K562 (cell line): ENCODE results near the gene SEC63. TPM values are rescaled to one million over a fixed set of nuclear protein-coding genes. Genes with fewer than 3 reads are reported as not detected.

ENCODE experiments used
- ATAC-seq: fragments of 200-7000 bp; cut with Tn5 transposase; 3 replicates; pipeline ENCODE4 v1.9.1; 2020; ENCODE audit warnings: moderate library complexity
- BruUV-seq: library from RNA; stranded (reverse); fragments of 400-500 nt; replicated peaks from 2 replicates; lab custom pipeline; 2021; lab: Mats Ljungman, UMichigan
- CTCF ChIA-PET: fragments of 300-600 bp; formaldehyde crosslinking; extraction: SDS; loops from one replicate; lab custom pipeline; 2021; ENCODE audit warnings: low intra/inter-chr PET ratio; lab: Yijun Ruan, JAX
- POLR2A ChIA-PET: fragments of 300-600, 350-650 bp; sonication (Branson Sonifier 250); formaldehyde crosslinking; extraction: SDS; loops from one replicate; lab custom pipeline; 2021; ENCODE audit warnings: antibody characterized with exemption, inconsistent platforms; lab: Yijun Ruan, JAX
- DNase-seq, 4 experiments: peaks; one replicate each; pipeline versions ENCODE4 v3.0.0 to v3.0.0-alpha.2; 2011 to 2018; ENCODE audit warnings: low spot score in 3 of 4, mixed read lengths in 3 of 4; ENCODE audit errors: extremely low read depth in 1 of 4
- FAIRE-seq: peaks from 2 replicates; lab custom pipeline; 2011; peaks lifted over from hg19 to GRCh38; lab: Jason Lieb, UNC
- H2AFZ ChIP-seq: 2 replicates; pipeline ENCODE4 v1.6.0; 2011; ENCODE audit warnings: low read depth, low read length, control low read depth, inconsistent platforms
- H3K27ac ChIP-seq: fragments of 200-600 bp; 3 replicates; pipeline ENCODE4 v1.8.0; 2011; ENCODE audit warnings: low read depth, mild to moderate bottlenecking, control low read depth, inconsistent platforms, low read length, moderate library complexity, mixed read lengths; ENCODE audit errors: extremely low read depth
- H3K27me3 ChIP-seq, 2 experiments: fragments of 300-600 bp in 1 of 2; 2 replicates in 1 of 2; 3 replicates in 1 of 2; pipeline versions ENCODE4 v1.6.0 to v1.8.0; 2011; ENCODE audit warnings: inconsistent platforms in 2 of 2, low read length in 2 of 2, mild to moderate bottlenecking in 1 of 2, mixed read lengths in 1 of 2, moderate library complexity in 1 of 2; ENCODE audit not compliant: control insufficient read depth in 2 of 2, insufficient read depth in 2 of 2
- H3K36me3 ChIP-seq: fragments of 300-600 bp; 3 replicates; pipeline ENCODE4 v1.8.0; 2011; ENCODE audit warnings: mild to moderate bottlenecking, low read length, inconsistent platforms; ENCODE audit not compliant: control insufficient read depth, insufficient read depth
- H3K4me1 ChIP-seq, 2 experiments: fragments of 200-600 bp in 1 of 2; replicated peaks in 1 of 2; 2 replicates in 1 of 2; 3 replicates in 1 of 2; pipeline versions ENCODE4 v1.5.1 to v1.8.0; 2011; ENCODE audit warnings: inconsistent platforms in 2 of 2, low read length in 2 of 2, mild to moderate bottlenecking in 1 of 2, mixed read lengths in 1 of 2, moderate library complexity in 1 of 2; ENCODE audit not compliant: control insufficient read depth in 2 of 2, insufficient read depth in 2 of 2
- H3K4me2 ChIP-seq: 2 replicates; pipeline ENCODE4 v1.6.1; 2011; ENCODE audit warnings: low read length, control low read depth, inconsistent platforms, mixed read lengths; ENCODE audit not compliant: insufficient read depth
- H3K4me3 ChIP-seq: fragments of 200-600 bp; sonication (generic), shearing (Covaris generic); 2 replicates; pipeline ENCODE4 v1.5.1; 2016; ENCODE audit warnings: control low read depth, inconsistent platforms
- H3K79me2 ChIP-seq: fragments of 200-600 bp; 3 replicates; pipeline ENCODE4 v1.8.0; 2011; ENCODE audit warnings: low read length, inconsistent platforms; ENCODE audit not compliant: control insufficient read depth, insufficient read depth
- H3K9ac ChIP-seq, 2 experiments: 2 replicates each; pipeline versions ENCODE4 v1.6.0 to v1.6.1; 2011; ENCODE audit warnings: low read depth in 2 of 2, low read length in 2 of 2, control low read depth in 1 of 2, inconsistent platforms in 1 of 2, mild to moderate bottlenecking in 1 of 2, mixed read lengths in 1 of 2; ENCODE audit not compliant: insufficient read depth in 1 of 2
- H3K9me1 ChIP-seq: one replicate; pipeline ENCODE4 v1.6.0; 2011; ENCODE audit warnings: inconsistent platforms, mild to moderate bottlenecking, low read length, moderate library complexity; ENCODE audit not compliant: control insufficient read depth, insufficient read depth
- H3K9me3 ChIP-seq: replicated peaks from 2 replicates; pipeline ENCODE4 v1.5.1; 2011; ENCODE audit warnings: low read depth, low read length, inconsistent platforms; ENCODE audit not compliant: control insufficient read depth, insufficient read depth
- H4K20me1 ChIP-seq: replicated peaks from 2 replicates; pipeline ENCODE4 v1.6.1; 2011; ENCODE audit warnings: low read length, inconsistent platforms, mixed read lengths; ENCODE audit not compliant: control insufficient read depth, insufficient read depth
- HIVEP1 ChIP-seq: fragments of 250-450 bp; sonication (Bioruptor Pico); IDR thresholded peaks from 2 replicates; pipeline ENCODE4 v1.4.0; 2020; ENCODE audit warnings: mild to moderate bottlenecking
- NR2C1 ChIP-seq, 2 experiments: fragments of 450-650 bp; IDR thresholded peaks; 2 replicates each; pipeline ENCODE4 v1.6.1; 2017; ENCODE audit warnings: mild to moderate bottlenecking in 2 of 2, antibody characterized with exemption in 1 of 2, inconsistent platforms in 1 of 2, missing compliant biosample characterization in 1 of 2, missing genetic modification characterization in 1 of 2
- NR2C2 ChIP-seq, 2 experiments: fragments of 200-800 bp in 1 of 2; sonication (Bioruptor generic) in 1 of 2; sonication (generic) in 1 of 2; formaldehyde crosslinking in 1 of 2; IDR thresholded peaks; 2 replicates each; pipeline versions ENCODE4 v1.6.1 to v1.8.0; 2016 to 2022; ENCODE audit warnings: mild to moderate bottlenecking in 1 of 2, missing compliant biosample characterization in 1 of 2, missing genetic modification characterization in 1 of 2, missing genetic modification reagents in 1 of 2
- POU5F1 ChIP-seq: fragments of 150-350 bp; IDR thresholded peaks from 2 replicates; pipeline ENCODE4 v1.6.1; 2014; ENCODE audit warnings: borderline replicate concordance, low read length, low read depth, mild to moderate bottlenecking; ENCODE audit not compliant: partially characterized antibody
- WGBS: fragments of 100-300 bp; shearing (Covaris generic); methylation state at CpG from one replicate; pipeline ENCODE4 v1.1.6; 2016; ENCODE audit warnings: low coverage, mixed read lengths; ENCODE audit not compliant: insufficient coverage; ENCODE audit errors: missing lambda C conversion rate; 5-methylcytosine and 5-hydroxymethylcytosine counted together
- in situ Hi-C: fragments of 300-500 bp; cut with MboI; formaldehyde crosslinking; loops from 4 replicates; pipeline ENCODE4 v1.15.0; 2018; ENCODE audit warnings: inconsistent platforms, mixed read lengths
- intact Hi-C: fragments of 100-400 bp; cut with micrococcal nuclease; formaldehyde crosslinking; loops from 2 replicates; pipeline ENCODE4 v1.14.2; 2022
- polyA plus RNA-seq, 8 experiments: library from polyadenylated mRNA; depleted of rRNA in 4 of 8; stranded (reverse) in 5 of 8; unstranded in 3 of 8; fragments of >200 nt; fragmentation: Nextera tagmentation in 2 of 8; fragmentation: Illumina TruSeq in 1 of 8; extraction: Ambion mirVana in 2 of 8; extraction: Trizol in 1 of 8; gene quantifications; 2 replicates each; pipeline versions ENCODE4 v1.2.1 to v1.2.3, GENCODE V29; 2011 to 2014; ENCODE audit warnings: inconsistent platforms in 1 of 8, missing spikeins in 1 of 8
- total RNA-seq, 7 experiments: library from RNA; depleted of rRNA in 6 of 7; stranded (reverse); fragments of >200 nt in 6 of 7; fragmentation: Illumina TruSeq in 2 of 7; extraction: Trizol in 2 of 7; gene quantifications; 2 replicates each; pipeline versions ENCODE4 v1.2.1 to v1.2.3, GENCODE V29; 2011 to 2021; ENCODE audit warnings: low replicate concordance in 1 of 7
- TF ChIP-seq, protein P1 (sequence below): fragments of 250-450 bp; sonication (Bioruptor Pico); IDR thresholded peaks from 2 replicates; pipeline ENCODE4 v1.5.0; 2021; ENCODE audit warnings: mild to moderate bottlenecking, borderline replicate concordance
- TF ChIP-seq, protein P2 (sequence below): fragments of 450-650 bp; IDR thresholded peaks from 2 replicates; pipeline ENCODE4 v1.6.1; 2016; ENCODE audit warnings: antibody characterized with exemption
- TF ChIP-seq, protein P3 (sequence below): sonication (generic); formaldehyde crosslinking; IDR thresholded peaks from 2 replicates; pipeline ENCODE4 v1.8.1; 2023; ENCODE audit warnings: mild to moderate bottlenecking, missing genetic modification reagents
- TF ChIP-seq, protein P4 (sequence below): fragments of 450-650 bp; conservative IDR thresholded peaks from 2 replicates; pipeline ENCODE4 v1.6.1; 2016; ENCODE audit warnings: missing genetic modification characterization, low read depth, mild to moderate bottlenecking, control low read depth, missing compliant biosample characterization

Gene SEC63
- total and polyA plus RNA-seq, 9 of the 15 experiments (the other 6 are each of a cell fraction or from before 2014, with no cell fraction given), result 13.8 to 74.6 (median 28.4) TPM

DNA sequence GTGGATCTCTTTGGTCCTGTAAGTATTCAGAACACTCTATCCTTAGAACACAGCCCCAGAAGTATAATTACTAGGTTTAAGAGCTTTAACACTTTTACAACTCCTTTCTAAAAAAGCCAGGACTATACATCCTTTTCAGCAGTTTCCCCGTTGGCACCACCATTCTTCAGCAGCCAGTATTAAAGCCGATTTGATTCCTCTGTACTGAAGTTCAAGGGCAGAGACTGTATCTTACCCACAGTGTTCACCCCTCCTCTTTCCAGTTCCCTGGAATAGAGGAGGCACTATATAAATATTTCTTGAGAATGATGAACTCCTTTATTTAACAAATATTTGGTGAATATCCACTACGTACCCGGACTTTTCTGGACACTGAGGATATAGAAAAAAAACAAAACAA, 15.9 kb downstream of the SEC63 start:
- no TSS peak for BruUV-seq
- Histone ChIP-seq H3K79me2 (peaks cover 88% of the 10 kb centered on the region), H3K27me3 (no peaks in the 10 kb centered on the region), H2AFZ (no peak overlapping the region), H3K9me1 (no peaks in the 10 kb centered on the region), H3K36me3 (peaks cover 7% of the 10 kb centered on the region; the same call in 2 of the 3 replicates), H3K4me3 (no peak overlapping the region), H3K4me2 (no peak overlapping the region), H3K27ac (no peak overlapping the region), H3K4me1 (peaks cover 3 to 17% of the 10 kb centered on the region in 2 experiments; a peak in 2 of 5 replicates), H3K9ac (no peak overlapping the region), H4K20me1 (peaks cover 31% of the 10 kb centered on the region), H3K9me3 (no peaks in the 10 kb centered on the region)
- POLR2A ChIA-PET, result interaction anchor here (2.3 to 4.8 kb wide), 3 partner anchors 10 to 14 kb away, joined by 14 to 32 read pairs (median 25); partner anchors contain the start of gene SEC63
- FAIRE-seq, result no peak
- WGBS, result 46% methylated on average over 4 of the region's 4 CpGs
- ATAC-seq, result no peak
- in situ Hi-C loops (no loop called here), intact Hi-C loops (no loop called here)
- CTCF ChIA-PET, result no interaction called here
- no peak for DNase-seq
- TF ChIP-seq, protein P1, sequence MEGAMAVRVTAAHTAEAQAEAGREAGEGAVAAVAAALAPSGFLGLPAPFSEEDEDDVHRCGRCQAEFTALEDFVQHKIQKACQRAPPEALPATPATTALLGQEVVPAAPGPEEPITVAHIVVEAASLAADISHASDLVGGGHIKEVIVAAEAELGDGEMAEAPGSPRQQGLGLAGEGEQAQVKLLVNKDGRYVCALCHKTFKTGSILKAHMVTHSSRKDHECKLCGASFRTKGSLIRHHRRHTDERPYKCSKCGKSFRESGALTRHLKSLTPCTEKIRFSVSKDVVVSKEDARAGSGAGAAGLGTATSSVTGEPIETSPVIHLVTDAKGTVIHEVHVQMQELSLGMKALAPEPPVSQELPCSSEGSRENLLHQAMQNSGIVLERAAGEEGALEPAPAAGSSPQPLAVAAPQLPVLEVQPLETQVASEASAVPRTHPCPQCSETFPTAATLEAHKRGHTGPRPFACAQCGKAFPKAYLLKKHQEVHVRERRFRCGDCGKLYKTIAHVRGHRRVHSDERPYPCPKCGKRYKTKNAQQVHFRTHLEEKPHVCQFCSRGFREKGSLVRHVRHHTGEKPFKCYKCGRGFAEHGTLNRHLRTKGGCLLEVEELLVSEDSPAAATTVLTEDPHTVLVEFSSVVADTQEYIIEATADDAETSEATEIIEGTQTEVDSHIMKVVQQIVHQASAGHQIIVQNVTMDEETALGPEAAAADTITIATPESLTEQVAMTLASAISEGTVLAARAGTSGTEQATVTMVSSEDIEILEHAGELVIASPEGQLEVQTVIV (CRISPR knock-in tag), result no peak
- TF ChIP-seq, protein P2, sequence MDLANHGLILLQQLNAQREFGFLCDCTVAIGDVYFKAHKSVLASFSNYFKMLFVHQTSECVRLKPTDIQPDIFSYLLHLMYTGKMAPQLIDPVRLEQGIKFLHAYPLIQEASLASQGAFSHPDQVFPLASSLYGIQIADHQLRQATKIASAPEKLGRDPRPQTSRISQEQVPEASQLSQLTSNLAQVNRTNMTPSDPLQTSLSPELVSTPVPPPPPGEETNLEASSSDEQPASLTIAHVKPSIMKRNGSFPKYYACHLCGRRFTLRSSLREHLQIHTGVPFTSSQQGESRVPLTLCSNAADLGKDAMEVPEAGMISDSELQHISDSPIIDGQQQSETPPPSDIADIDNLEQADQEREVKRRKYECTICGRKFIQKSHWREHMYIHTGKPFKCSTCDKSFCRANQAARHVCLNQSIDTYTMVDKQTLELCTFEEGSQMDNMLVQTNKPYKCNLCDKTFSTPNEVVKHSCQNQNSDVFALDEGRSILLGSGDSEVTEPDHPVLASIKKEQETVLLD, result no peak
- TF ChIP-seq POU5F1 (no peak), HIVEP1 (CRISPR knock-in tag) (no peak), NR2C2 (CRISPR knock-in tag; IDR thresholded peaks at IDR 0.05) (no peak), NR2C2 (tag; IDR thresholded peaks at IDR 0.05) (no peak), NR2C1 (IDR thresholded peaks at IDR 0.05) (no peak), NR2C1 (tag; IDR thresholded peaks at IDR 0.05) (no peak)
- TF ChIP-seq, protein P3, sequence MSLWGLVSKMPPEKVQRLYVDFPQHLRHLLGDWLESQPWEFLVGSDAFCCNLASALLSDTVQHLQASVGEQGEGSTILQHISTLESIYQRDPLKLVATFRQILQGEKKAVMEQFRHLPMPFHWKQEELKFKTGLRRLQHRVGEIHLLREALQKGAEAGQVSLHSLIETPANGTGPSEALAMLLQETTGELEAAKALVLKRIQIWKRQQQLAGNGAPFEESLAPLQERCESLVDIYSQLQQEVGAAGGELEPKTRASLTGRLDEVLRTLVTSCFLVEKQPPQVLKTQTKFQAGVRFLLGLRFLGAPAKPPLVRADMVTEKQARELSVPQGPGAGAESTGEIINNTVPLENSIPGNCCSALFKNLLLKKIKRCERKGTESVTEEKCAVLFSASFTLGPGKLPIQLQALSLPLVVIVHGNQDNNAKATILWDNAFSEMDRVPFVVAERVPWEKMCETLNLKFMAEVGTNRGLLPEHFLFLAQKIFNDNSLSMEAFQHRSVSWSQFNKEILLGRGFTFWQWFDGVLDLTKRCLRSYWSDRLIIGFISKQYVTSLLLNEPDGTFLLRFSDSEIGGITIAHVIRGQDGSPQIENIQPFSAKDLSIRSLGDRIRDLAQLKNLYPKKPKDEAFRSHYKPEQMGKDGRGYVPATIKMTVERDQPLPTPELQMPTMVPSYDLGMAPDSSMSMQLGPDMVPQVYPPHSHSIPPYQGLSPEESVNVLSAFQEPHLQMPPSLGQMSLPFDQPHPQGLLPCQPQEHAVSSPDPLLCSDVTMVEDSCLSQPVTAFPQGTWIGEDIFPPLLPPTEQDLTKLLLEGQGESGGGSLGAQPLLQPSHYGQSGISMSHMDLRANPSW (CRISPR knock-in tag), result no peak
- TF ChIP-seq, protein P4, sequence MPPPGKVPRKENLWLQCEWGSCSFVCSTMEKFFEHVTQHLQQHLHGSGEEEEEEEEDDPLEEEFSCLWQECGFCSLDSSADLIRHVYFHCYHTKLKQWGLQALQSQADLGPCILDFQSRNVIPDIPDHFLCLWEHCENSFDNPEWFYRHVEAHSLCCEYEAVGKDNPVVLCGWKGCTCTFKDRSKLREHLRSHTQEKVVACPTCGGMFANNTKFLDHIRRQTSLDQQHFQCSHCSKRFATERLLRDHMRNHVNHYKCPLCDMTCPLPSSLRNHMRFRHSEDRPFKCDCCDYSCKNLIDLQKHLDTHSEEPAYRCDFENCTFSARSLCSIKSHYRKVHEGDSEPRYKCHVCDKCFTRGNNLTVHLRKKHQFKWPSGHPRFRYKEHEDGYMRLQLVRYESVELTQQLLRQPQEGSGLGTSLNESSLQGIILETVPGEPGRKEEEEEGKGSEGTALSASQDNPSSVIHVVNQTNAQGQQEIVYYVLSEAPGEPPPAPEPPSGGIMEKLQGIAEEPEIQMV (tag), result no peak
